Measurements from ENCODE around the gene D2HGDH.

Gene D2HGDH

DNA sequence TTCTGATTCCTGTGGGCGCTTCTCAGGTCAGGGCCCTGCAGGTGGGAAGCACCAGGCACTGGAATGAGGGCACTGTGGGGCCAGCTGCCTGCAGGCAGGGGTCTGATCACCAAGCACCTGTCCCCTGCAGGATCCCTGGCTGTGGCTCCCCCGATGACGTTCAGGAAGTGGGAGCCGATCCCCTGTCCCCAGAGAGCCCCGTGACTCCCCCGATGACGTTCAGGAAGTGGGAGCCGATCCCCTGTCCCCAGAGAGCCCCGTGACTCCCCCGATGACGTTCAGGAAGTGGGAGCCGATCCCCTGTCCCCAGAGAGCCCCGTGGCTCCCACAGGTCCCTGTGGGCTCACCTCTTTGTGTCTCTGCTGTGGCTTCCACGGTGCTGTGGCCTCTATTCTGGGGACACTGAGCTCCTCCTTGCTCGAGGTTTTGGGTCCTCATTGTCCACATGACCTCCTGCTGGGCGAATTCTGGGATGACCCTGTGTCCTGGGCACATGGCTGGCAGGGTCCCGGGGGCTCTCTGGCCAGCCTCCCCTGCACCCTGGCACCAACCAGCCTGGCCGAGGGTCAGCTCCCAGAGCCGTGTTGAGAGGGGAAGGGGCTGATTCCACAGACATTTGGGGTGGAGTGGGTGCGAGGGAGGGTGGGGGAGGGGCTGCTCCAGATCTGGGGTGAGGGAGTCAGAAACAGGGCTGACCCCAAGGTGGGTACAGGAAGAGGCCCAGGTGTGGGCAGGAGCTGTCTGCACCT is 79.4 kb downstream of the D2HGDH start:
- TF ChIP-seq, protein P1, sequence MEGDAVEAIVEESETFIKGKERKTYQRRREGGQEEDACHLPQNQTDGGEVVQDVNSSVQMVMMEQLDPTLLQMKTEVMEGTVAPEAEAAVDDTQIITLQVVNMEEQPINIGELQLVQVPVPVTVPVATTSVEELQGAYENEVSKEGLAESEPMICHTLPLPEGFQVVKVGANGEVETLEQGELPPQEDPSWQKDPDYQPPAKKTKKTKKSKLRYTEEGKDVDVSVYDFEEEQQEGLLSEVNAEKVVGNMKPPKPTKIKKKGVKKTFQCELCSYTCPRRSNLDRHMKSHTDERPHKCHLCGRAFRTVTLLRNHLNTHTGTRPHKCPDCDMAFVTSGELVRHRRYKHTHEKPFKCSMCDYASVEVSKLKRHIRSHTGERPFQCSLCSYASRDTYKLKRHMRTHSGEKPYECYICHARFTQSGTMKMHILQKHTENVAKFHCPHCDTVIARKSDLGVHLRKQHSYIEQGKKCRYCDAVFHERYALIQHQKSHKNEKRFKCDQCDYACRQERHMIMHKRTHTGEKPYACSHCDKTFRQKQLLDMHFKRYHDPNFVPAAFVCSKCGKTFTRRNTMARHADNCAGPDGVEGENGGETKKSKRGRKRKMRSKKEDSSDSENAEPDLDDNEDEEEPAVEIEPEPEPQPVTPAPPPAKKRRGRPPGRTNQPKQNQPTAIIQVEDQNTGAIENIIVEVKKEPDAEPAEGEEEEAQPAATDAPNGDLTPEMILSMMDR (IDR thresholded peaks at IDR 0.05; ENCODE audit: insufficient read depth, low read length, poor library complexity, severe bottlenecking) = no peak
- Histone ChIP-seq H3K36me3 (ENCODE audit: control insufficient read depth, insufficient read depth, low read length) (no peaks in the 10 kb centered on the region), H3K4me3 (replicated peaks; ENCODE audit: low read depth, low read length) (no peak overlapping the region), H3K27me3 (replicated peaks; ENCODE audit: control insufficient read depth, insufficient read depth, low read length) (no peaks in the 10 kb centered on the region; the same call in 1 of the 2 replicates)
- DNase-seq (ENCODE audit: extremely low read depth, insufficient read length) = no peak

- H3K4me3 ChIP-seq (replicated peaks; ENCODE audit: low read depth, low read length) = no peak overlapping the region
- no peaks in the 10 kb centered on the region for H3K27me3 ChIP-seq (replicated peaks; ENCODE audit: control insufficient read depth, insufficient read depth, low read length)
- H3K36me3 ChIP-seq (ENCODE audit: control insufficient read depth, insufficient read depth, low read length) = no peaks in the 10 kb centered on the region
- TF ChIP-seq, protein P1 (IDR thresholded peaks at IDR 0.05; ENCODE audit: insufficient read depth, low read length, poor library complexity, severe bottlenecking) = no peak
- no peak for DNase-seq (ENCODE audit: extremely low read depth, insufficient read length)
Observed at GRCh38 chr2:241814393-241814642, 79.9 kb downstream of the D2HGDH start.

- H3K36me3 ChIP-seq (ENCODE audit: control insufficient read depth, insufficient read depth, low read length) = no peaks in the 10 kb centered on the region
Observed at GRCh38 chr2:241814643-241815476, 80.4 kb downstream of the D2HGDH start.

DNA sequence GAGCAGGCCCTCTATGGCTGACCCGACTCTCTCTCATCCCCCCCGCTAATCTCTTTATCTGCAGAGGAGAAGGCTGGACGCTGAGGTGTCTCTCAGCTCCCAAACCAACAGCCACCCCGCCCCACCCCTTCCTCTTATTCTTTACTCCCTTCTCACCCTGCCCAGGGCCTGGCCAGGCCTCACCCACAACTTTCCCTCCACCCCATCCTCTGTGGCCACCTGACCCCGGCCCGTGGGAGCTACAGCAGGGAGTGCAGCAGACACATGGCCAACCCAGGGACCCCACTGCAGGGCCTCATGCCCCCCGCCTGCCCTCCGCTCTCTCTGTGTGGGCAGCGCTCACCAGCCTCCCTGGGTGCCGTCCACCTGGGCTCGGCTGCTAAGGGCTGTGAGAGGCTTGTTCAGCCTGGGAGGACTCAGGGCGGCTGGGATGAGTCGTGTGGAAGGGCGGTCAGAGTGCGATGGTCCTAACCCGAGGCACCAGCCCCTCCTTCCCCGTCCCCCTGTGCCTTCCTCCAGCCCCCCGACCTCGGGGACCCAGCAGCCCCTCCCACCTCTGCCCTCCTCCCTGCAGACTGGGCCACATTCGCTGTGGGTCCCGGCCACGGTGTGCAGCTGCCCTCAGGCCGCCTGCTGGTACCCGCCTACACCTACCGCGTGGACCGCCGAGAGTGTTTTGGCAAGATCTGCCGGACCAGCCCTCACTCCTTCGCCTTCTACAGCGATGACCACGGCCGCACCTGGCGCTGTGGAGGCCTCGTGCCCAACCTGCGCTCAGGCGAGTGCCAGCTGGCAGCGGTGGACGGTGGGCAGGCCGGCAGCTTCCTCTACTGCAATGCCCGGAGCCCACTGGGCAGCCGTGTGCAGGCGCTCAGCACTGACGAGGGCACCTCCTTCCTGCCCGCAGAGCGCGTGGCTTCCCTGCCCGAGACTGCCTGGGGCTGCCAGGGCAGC is 81.3 kb downstream of the D2HGDH start:
- H3K4me3 ChIP-seq (replicated peaks; ENCODE audit: low read depth, low read length) = no peak overlapping the region
- TF ChIP-seq, protein P1 (IDR thresholded peaks at IDR 0.05; ENCODE audit: insufficient read depth, low read length, poor library complexity, severe bottlenecking) = no peak
- no peak for DNase-seq (ENCODE audit: extremely low read depth, insufficient read length)
- no peaks in the 10 kb centered on the region for H3K27me3 ChIP-seq (replicated peaks; ENCODE audit: control insufficient read depth, insufficient read depth, low read length)
- H3K36me3 ChIP-seq (ENCODE audit: control insufficient read depth, insufficient read depth, low read length) = no peaks in the 10 kb centered on the region

More at GRCh38 chr2:241814643-241815476, 80.4 kb downstream of the D2HGDH start:
- TF ChIP-seq, protein P1 (IDR thresholded peaks at IDR 0.05; ENCODE audit: insufficient read depth, low read length, poor library complexity, severe bottlenecking) = no peak
- DNase-seq (ENCODE audit: extremely low read depth, insufficient read length) = no peak
- Histone ChIP-seq H3K4me3 (replicated peaks; ENCODE audit: low read depth, low read length) (no peak overlapping the region), H3K27me3 (replicated peaks; ENCODE audit: control insufficient read depth, insufficient read depth, low read length) (no peaks in the 10 kb centered on the region)

DNA sequence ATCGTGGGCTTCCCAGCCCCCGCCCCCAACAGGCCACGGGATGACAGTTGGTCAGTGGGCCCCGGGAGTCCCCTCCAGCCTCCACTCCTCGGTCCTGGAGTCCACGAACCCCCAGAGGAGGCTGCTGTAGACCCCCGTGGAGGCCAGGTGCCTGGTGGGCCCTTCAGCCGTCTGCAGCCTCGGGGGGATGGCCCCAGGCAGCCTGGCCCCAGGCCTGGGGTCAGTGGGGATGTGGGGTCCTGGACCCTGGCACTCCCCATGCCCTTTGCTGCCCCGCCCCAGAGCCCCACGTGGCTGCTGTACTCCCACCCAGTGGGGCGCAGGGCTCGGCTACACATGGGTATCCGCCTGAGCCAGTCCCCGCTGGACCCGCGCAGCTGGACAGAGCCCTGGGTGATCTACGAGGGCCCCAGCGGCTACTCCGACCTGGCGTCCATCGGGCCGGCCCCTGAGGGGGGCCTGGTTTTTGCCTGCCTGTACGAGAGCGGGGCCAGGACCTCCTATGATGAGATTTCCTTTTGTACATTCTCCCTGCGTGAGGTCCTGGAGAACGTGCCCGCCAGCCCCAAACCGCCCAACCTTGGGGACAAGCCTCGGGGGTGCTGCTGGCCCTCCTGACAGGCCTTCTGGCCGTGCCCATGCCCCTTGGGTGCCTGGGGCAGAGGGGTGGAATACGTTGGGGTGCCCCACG is 82.1 kb downstream of the D2HGDH start:
- Histone ChIP-seq H3K36me3 (ENCODE audit: control insufficient read depth, insufficient read depth, low read length) (no peaks in the 10 kb centered on the region), H3K4me3 (replicated peaks; ENCODE audit: low read depth, low read length) (no peak overlapping the region), H3K27me3 (replicated peaks; ENCODE audit: control insufficient read depth, insufficient read depth, low read length) (no peaks in the 10 kb centered on the region)
- DNase-seq (ENCODE audit: extremely low read depth, insufficient read length) = no peak
- TF ChIP-seq, protein P1 (IDR thresholded peaks at IDR 0.05; ENCODE audit: insufficient read depth, low read length, poor library complexity, severe bottlenecking) = no peak
